ENCODE measurements around the gene KNTC1.
A peak's percentile ranks its signal among the peaks of the same experiment; 100 is the strongest.
"Not testable (repeated sequence)": the region's sequence is repeated elsewhere in the genome, so short reads cannot be mapped to it uniquely, and the experiment has no call there.

Gene KNTC1

GRCh38 chr12:122506393-122506938, 20.6 kb upstream of the KNTC1 start:
- DNase-seq = no peak

DNA sequence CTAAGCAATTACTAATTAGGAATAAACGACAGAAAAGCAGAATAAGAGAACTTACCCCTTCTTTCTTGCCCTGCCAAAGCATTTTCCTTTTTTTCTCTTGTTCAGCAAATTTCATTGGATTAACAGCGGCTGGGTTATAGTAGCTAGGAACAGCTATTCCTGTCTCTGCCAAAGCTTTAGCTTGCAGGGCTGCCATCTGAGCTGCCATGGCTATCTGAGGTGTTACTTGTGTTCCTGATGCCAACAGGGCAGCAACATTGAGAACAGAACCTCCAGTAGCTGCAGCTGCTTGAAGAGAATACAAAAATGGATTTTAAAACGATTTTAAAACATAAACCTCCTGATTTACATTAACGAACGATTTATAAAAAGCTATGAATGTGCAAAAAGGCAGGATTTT, 18.9 kb upstream of the KNTC1 start:
- DNase-seq = no peak

- DNase-seq = not testable (repeated sequence)
Observed at GRCh38 chr12:122513028-122513427, 14.0 kb upstream of the KNTC1 start.

GRCh38 chr12:122513660-122514059, 13.4 kb upstream of the KNTC1 start:
- no peak for DNase-seq

DNA sequence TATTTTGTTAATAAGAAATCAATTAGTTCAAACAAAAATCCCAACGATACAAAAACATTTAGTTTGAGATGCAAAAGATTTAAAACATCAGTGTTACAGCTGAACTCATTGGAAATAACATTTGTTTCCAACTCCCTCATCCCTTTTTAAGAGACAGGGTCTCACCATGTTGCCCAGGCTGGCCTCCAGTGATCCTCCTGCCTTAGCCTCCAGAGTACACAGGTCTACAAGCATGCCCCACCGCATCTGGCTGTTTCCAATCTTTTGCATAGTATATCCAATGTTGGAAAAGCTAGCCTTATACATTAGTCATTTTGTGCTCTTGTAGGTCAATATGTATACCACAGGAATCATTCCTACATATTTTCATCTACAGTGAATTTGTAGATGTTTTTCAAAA, 11.8 kb upstream of the KNTC1 start:
- DNase-seq = no peak

- DNase-seq = no peak
Observed at GRCh38 chr12:122516544-122517361, 10.3 kb upstream of the KNTC1 start.

DNA sequence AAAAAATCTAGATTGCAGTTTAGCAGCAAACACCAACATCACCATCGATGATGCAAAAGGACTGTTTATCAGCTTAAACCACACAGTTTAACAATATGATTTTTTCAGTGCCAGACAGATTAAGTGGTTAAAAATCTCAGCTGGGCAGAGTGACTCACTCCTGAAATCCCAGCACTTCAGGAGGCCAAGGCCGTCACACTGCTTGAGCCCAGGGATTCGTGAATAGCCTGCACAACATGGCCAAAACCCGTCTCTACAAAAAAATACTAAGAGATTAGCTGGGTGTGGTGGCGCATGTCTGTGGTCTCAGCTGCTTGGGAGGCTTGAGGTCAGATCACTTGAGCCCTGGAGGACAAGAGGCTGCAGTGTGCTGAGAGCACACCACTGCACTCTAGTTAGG, 9.2 kb upstream of the KNTC1 start:
- no peak for DNase-seq

DNA sequence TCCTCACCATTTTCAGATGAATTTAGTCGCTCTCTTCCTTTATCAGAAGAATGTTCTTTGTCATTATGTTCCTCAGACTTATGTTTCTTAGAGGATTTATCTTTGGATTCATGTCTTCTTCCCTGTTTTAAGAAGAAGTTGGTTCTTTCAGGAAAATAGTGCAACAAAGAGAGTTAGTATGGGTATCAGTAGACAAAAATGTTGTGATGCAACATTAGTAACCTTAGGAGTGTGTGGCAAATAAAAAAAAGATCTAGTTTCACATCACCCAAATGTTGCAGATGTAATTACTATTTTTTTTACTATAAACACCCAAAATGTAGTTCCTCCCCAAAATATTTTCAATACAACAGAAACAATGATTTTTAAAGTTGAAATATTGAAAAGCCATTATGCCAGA, 8.1 kb upstream of the KNTC1 start:
- DNase-seq = no peak

DNA sequence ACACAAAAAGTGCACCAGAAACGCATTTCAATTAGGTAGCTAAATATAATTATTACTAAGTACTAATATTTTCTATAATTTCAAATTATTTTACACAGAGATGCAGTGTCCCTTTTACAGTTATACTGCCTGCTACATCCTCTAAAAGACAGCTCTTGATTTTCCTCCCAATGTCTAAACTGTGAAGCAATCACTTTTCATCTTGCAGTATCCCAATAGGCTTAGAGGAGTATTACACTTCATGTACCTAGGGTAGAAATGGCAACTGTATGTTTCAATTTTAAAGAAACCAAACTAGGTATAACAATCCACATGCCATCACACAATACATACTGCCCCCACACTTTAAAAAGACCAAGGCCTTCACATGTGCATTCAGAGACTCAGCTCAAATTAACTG, 7.6 kb upstream of the KNTC1 start:
- DNase-seq = no peak

- DNase-seq = no peak
Observed at GRCh38 chr12:122520676-122521075, 6.4 kb upstream of the KNTC1 start.

- no peak for DNase-seq
Observed at GRCh38 chr12:122523280-122523679, 3.8 kb upstream of the KNTC1 start.

DNA sequence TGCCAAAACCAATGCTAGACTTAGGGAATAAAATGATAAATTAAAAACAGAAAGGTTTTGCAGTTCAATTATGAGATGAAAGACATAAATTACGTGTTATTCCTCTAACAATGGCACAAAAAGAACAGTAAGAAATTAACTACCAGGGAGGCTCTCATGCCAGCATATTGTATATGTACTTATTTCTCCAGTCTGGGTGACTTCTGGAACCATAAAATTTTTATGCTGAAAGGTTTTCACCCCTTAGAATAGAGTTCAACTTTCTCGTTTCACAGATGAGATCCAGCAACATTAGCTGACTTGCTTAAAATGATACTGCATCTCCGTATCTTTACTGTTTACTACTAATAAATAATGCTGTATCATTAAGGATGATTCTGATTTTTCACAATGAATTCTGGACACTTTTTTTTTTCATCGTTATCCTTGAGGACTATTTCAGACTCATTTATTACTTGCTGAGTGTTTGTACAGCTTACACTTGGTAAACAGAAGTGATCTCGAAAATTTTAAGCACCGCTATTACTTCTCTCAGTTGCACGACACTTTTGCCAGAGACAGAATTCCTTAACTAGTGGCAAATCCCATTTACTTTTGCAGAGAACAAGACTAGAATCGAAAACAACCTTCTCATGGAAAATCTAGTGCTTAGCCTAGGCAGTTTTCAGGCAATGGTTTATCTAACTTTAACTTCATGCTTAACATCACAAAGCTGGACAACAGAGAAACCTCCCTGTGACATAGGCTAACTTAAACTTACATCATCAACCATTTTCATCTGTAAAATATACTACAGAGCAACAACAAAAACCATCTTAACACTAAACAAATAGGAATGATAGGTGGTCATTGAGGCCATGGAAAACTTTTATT, 3.0 kb upstream of the KNTC1 start:
- DNase-seq = no peak

DNA sequence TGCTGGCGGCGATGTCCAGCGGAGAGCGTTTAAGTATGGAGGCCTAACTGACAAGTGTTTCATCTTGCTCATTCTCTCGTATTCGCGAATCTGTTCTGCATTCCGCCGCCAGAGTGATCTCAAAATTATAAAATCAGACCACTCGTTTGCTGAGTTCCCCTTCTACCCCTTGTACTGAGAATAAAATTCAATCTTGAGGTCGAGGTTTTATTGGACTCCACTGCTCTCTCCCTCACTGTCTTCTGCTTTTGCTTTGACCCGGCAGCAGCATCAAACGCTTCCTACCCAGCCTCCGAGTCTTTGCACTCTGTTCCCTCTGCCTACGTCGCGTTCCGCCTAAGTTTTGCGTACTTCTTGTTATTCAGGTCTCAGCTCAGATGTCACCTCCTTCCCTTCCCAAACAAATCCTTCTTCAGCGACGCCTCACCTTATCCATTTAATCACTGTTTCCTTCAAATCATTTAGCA, 462 bp downstream of the KNTC1 start:
- peak; percentile 76 for DNase-seq

GRCh38 chr12:122528582-122528981, 1.5 kb downstream of the KNTC1 start:
- no peak for DNase-seq

- no peak for DNase-seq
Observed at GRCh38 chr12:122528992-122529391, 1.9 kb downstream of the KNTC1 start.

DNA sequence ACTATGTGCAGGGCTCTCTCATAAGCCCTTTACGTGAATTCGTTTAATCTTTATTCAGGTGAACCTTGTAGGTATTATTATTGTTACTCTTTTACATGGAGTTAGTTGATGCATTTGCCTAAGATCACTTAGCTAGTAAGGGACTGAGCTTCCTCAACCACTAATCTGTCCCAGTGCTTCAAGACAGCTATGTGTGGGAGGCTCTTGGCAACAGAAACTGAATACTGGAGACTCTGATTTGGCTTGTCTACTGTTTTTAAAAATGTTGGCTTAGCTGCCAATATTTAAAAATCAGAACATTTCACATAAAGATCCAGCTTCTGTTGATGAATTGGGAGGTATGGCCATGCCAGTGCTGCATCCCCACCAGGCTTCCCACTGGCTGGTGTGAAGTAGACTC, 6.8 kb downstream of the KNTC1 start:
- DNase-seq = no peak

DNA sequence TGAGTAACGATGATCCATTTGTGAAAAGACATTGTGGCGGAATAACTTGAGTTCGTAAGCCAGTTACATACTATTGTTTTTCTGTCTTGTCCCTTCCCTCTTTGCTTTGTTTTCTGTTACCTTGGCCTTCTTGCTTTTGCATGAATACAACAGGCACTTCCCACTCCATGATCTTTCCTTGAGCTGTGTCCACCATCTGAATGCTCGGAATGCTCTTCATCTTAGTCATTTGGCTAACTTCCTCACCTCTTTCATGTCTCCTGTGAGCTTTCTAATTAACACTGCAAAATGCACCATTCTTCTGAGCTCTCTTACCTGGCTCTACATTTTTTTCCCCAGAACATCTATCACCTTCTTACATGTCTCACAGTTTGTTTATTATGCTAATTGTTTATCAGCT, 10.0 kb downstream of the KNTC1 start:
- no peak for DNase-seq

DNA sequence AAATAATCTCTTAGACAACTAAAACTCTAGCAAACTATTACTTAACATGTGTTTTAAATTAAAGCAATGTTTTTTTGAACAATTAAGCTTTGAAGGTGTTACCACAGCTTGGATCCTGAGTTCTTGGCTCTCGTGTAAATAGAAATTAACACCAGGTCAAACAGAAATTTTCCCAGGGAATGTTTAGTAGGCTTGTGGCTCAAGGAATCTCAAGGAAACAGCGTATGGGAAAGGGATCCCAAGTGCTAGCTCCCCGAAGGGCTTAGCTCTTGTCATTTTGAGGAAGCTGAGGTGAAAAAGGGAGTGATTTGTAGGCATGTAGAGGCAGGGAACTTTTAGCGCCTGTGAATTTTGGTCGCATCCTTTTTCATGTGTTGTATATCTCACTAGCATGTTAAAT, 11.4 kb downstream of the KNTC1 start:
- DNase-seq = no peak

DNA sequence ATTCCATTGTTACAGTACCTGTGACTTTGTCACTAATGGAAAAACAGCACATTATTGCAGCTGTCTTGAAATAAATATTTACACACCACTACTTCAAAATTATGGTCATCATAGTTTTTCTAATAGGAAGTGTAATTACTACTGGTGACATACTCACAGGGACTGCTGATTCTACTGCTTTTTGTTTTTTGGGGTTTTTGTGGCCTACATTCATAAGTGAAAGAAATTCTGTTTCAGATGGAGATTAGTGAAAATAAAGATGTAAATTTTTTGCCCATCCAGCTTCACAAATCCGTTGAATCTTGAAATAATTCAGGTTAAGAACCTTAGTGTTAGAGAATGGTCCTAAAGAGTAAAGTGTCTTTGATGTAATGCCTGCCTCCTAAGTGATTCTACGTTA, 17.5 kb downstream of the KNTC1 start:
- DNase-seq = no peak

DNA sequence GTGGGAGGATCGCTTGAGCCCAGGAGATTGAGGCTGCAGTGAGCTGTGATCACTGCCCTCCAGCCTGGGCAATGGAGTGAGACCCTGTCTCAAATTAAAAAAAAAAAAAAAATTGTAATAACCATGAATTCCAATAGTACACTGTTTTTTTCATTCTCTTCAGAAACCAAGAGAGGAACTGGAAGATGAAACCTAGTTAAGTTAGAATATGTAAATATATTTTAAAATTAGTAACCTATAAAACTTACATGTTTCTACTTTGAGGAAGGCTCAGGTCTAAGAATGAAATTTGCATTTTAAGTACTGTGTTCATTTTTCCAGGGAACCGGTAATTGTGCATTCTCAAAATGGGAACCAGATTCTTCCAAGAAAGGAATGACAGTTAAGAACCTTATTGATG, 18.8 kb downstream of the KNTC1 start:
- DNase-seq = no peak

DNA sequence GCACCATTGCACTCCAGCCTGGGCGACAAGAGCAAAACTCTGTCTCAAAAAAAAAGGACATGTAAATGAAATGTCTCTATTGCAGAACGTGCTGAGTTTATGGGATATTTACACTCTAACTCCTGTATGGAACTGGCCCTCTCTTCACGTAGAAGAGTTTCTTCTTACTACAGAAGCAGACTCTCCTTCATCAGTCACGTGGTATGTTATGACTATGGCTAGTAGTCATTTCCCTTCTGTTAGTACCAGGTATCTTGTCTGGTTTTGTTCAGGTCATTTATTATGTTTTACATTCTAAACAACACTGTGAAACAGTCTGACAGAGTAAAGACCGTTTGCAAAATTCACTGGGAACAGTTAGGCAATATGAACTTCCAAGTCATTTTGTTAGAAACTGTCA, 20.3 kb downstream of the KNTC1 start:
- no peak for DNase-seq

GRCh38 chr12:122558745-122559641, 31.9 kb downstream of the KNTC1 start:
- no peak for DNase-seq

DNA sequence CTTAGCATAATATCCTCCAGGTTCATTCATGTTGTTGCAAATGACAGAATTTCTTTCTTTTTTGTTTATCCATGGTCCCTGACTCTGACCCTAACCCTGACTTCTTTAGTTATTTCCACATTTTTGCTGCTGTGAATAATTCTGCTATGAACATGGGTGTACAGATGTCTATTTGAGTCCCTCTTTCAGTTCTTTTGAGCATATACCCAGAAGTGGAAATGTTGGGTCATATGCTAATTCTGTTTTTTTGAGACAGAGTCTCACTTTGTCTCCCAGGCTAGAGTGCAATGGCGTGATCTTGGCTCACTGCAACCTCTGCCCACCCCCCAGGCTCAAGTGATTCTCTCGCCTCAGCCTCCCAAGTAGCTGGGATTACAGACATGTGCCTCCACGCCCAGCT, 33.1 kb downstream of the KNTC1 start:
- DNase-seq = no peak

Data from NCI-H526 treated with DMSO at 0.1 percent for 48 hours (cell line).